Fibroblast of mammary gland (primary cell): ENCODE measurements around the gene DCTN1.
A peak's percentile ranks its signal among the peaks of the same experiment; 100 is the strongest.
"Not testable (repeated sequence)": the region's sequence is repeated elsewhere in the genome, so short reads cannot be mapped to it uniquely, and the experiment has no call there.

ENCODE experiments used
- DNase-seq: peaks from one replicate; pipeline ENCODE4 v3.0.0-alpha.2; 2010; ENCODE audit warnings: low read depth
- H3K4me3 ChIP-seq: 2 replicates; pipeline ENCODE4 v1.5.1; 2011; ENCODE audit warnings: low read depth, mild to moderate bottlenecking, low read length, moderate library complexity; ENCODE audit not compliant: control insufficient read depth
- TF ChIP-seq, protein P1 (sequence below): conservative IDR thresholded peaks from 2 replicates; pipeline ENCODE4 v1.5.1; 2011; ENCODE audit warnings: low read depth, low read length, inconsistent platforms; ENCODE audit not compliant: control insufficient read depth, insufficient read depth

DCTN1 gene

DNA sequence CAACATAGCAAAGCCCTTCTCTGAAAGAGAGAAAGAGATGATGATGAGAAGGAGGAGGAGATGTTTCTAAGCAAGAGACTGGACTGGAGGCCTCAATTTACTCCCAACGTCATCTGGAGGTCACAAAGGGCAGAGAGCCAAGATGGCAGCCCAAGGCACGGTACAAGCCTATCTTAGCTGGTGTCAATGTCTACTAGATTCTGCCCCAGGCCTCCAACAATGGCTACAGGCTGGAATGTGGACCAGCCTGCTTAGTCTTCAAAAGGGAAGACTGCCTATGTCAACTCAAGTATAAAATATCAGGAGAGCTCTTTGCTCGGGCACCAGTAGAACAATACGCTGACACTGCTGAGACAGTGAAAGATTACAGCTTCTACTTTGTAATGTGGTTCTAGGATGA lies 30.2 kb downstream of the DCTN1 start:
- DNase-seq = no peak
- TF ChIP-seq, protein P1, sequence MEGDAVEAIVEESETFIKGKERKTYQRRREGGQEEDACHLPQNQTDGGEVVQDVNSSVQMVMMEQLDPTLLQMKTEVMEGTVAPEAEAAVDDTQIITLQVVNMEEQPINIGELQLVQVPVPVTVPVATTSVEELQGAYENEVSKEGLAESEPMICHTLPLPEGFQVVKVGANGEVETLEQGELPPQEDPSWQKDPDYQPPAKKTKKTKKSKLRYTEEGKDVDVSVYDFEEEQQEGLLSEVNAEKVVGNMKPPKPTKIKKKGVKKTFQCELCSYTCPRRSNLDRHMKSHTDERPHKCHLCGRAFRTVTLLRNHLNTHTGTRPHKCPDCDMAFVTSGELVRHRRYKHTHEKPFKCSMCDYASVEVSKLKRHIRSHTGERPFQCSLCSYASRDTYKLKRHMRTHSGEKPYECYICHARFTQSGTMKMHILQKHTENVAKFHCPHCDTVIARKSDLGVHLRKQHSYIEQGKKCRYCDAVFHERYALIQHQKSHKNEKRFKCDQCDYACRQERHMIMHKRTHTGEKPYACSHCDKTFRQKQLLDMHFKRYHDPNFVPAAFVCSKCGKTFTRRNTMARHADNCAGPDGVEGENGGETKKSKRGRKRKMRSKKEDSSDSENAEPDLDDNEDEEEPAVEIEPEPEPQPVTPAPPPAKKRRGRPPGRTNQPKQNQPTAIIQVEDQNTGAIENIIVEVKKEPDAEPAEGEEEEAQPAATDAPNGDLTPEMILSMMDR = no peak
- H3K4me3 ChIP-seq = no peak overlapping the region

DNA sequence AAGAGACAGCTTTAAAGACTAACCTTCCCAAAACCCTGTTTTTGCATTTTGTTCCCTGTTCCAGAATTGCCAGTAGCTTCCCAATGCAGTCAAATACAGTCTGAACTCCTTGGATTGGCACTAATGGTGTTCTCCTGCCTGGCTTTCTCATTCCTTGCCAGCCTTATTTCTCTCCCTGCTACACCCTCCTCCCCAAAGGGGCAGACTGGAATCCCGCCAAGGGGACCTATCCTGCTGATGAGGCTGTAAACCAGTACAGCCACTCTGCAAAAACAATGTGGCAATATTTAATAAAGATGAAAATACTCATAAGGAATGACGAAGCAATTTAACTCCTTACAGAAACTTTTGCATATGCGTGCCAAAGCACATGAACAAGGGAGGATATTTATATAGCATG lies 32.4 kb downstream of the DCTN1 start:
- TF ChIP-seq, protein P1 = no peak
- no peak for DNase-seq
- H3K4me3 ChIP-seq = no peak overlapping the region

- H3K4me3 ChIP-seq = no peak overlapping the region
- TF ChIP-seq, protein P1 = no peak
- DNase-seq = no peak
Measured at GRCh38 chr2:74347303-74347702, 32.8 kb downstream of the DCTN1 start.

- H3K4me3 ChIP-seq = no peak overlapping the region
- TF ChIP-seq, protein P1 = no peak
- no peak for DNase-seq
Measured at GRCh38 chr2:74345272-74345943, 34.7 kb downstream of the DCTN1 start.

DNA sequence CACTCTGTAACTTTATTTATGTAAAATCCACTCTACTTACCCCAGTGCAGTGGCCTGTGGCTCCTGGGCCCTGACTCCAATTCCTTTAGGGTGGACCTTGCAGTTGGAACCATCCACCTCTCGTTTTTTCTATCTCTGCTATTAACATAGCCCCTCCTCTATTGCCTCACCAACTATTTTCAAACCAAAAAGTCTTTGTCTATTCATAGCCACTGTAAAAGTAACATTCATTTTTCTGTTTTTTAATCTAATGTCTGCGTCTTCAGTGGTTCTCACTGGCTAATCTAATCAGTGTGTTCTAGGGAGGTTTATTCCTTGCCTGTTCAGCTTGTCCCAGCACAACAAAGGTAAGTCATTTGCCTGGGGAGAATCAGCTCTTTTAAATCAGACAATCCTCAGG lies 36.8 kb downstream of the DCTN1 start, which contains the start of gene SLC4A5:
TSS of gene SLC4A5 (minus strand) at position 101 of the 400 bp plus-strand sequence. CDS start 28,393 bp downstream, outside the sequence.
- DNase-seq = no peak
- TF ChIP-seq, protein P1 = no peak
- H3K4me3 ChIP-seq = no peak within 1 kb of the TSS

GRCh38 chr2:74336227-74336626 lies 43.9 kb downstream of the DCTN1 start:
- H3K4me3 ChIP-seq, DNase-seq: not testable (repeated sequence)

- TF ChIP-seq, protein P1 = peak; percentile 97
- H3K4me3 ChIP-seq = no peak overlapping the region
- peak; percentile 72 for DNase-seq
Measured at GRCh38 chr2:74334931-74335333, 45.2 kb downstream of the DCTN1 start.
